Stimulated activated naive CD8-positive, alpha-beta T cell treated with anti-CD3 and anti-CD28 coated beads, Interleukin-15, Interleukin-2, amounts not matched to agents 100 ng/mL and 50 ng/mL, for 24 hours (primary cell): ENCODE measurements around the gene TECPR2.
"Not testable (repeated sequence)": the region's sequence is repeated elsewhere in the genome, so short reads cannot be mapped to it uniquely, and the experiment has no call there.

ENCODE experiments used
- H3K27ac Mint-ChIP-seq: one replicate; pipeline ENCODE4 v1.8.0; 2021; ENCODE audit warnings: mild to moderate bottlenecking, mixed read lengths
- H3K27me3 Mint-ChIP-seq: one replicate; pipeline ENCODE4 v1.8.0; 2021; ENCODE audit warnings: mixed read lengths
- H3K36me3 Mint-ChIP-seq: one replicate; pipeline ENCODE4 v1.8.0; 2021; ENCODE audit warnings: low read depth, mixed read lengths
- H3K4me1 Mint-ChIP-seq: one replicate; pipeline ENCODE4 v1.8.0; 2021; ENCODE audit warnings: low read depth, mixed read lengths
- H3K4me3 Mint-ChIP-seq: one replicate; pipeline ENCODE4 v1.8.0; 2021; ENCODE audit warnings: mild to moderate bottlenecking, mixed read lengths
- H3K9me3 Mint-ChIP-seq: one replicate; pipeline ENCODE4 v1.8.0; 2021; ENCODE audit warnings: mixed read lengths

The TECPR2 gene

GRCh38 chr14:102514987-102515733 lies 152.4 kb downstream of the TECPR2 start:
- Mint-ChIP-seq H3K4me3 (no peak overlapping the region), H3K27ac (no peak overlapping the region), H3K27me3 (peaks cover 10% of the 10 kb centered on the region), H3K36me3 (no peaks in the 10 kb centered on the region), H3K9me3 (no peaks in the 10 kb centered on the region), H3K4me1 (peaks cover 15% of the 10 kb centered on the region)

- Mint-ChIP-seq H3K27me3 (peaks cover 10% of the 10 kb centered on the region), H3K27ac (no peak overlapping the region), H3K4me1 (peaks cover under 1% of the 10 kb centered on the region), H3K9me3 (no peaks in the 10 kb centered on the region), H3K4me3 (peak overlapping the region; percentile 69), H3K36me3 (no peaks in the 10 kb centered on the region)
Observed at GRCh38 chr14:102516531-102517391, 154.0 kb downstream of the TECPR2 start.

- peaks cover 10% of the 10 kb centered on the region for H3K27me3 Mint-ChIP-seq
- H3K9me3 Mint-ChIP-seq, result no peaks in the 10 kb centered on the region
- no peaks in the 10 kb centered on the region for H3K36me3 Mint-ChIP-seq
- no peak overlapping the region for H3K27ac Mint-ChIP-seq
- H3K4me3 Mint-ChIP-seq, result peak overlapping the region; percentile 65
- no peaks in the 10 kb centered on the region for H3K4me1 Mint-ChIP-seq
Observed at GRCh38 chr14:102517392-102518062, 154.8 kb downstream of the TECPR2 start.

GRCh38 chr14:102518063-102518648 lies 155.4 kb downstream of the TECPR2 start:
- Mint-ChIP-seq H3K27me3 (peaks cover 10% of the 10 kb centered on the region), H3K27ac (no peak overlapping the region), H3K4me3 (peak overlapping the region; percentile 65), H3K36me3 (no peaks in the 10 kb centered on the region), H3K4me1 (peaks cover 6% of the 10 kb centered on the region), H3K9me3 (no peaks in the 10 kb centered on the region)

GRCh38 chr14:102519709-102520108 lies 157.0 kb downstream of the TECPR2 start:
- not testable (repeated sequence) for H3K27me3 Mint-ChIP-seq, H3K27ac Mint-ChIP-seq, H3K36me3 Mint-ChIP-seq, H3K9me3 Mint-ChIP-seq, H3K4me3 Mint-ChIP-seq
- H3K4me1 Mint-ChIP-seq, result peaks cover 19% of the 10 kb centered on the region

- Mint-ChIP-seq H3K4me1 (peaks cover 30% of the 10 kb centered on the region), H3K9me3 (no peaks in the 10 kb centered on the region), H3K36me3 (no peaks in the 10 kb centered on the region), H3K27me3 (peaks cover 4% of the 10 kb centered on the region), H3K4me3 (peak overlapping the region; percentile 59), H3K27ac (peak overlapping the region; percentile 5)
Observed at GRCh38 chr14:102523200-102523568, 160.4 kb downstream of the TECPR2 start.

GRCh38 chr14:102523569-102524450 lies 161.1 kb downstream of the TECPR2 start:
- no peaks in the 10 kb centered on the region for H3K27me3 Mint-ChIP-seq
- H3K4me1 Mint-ChIP-seq, result peaks cover 30% of the 10 kb centered on the region
- no peak overlapping the region for H3K27ac Mint-ChIP-seq
- no peaks in the 10 kb centered on the region for H3K36me3 Mint-ChIP-seq
- peak overlapping the region; percentile 59 for H3K4me3 Mint-ChIP-seq
- H3K9me3 Mint-ChIP-seq, result no peaks in the 10 kb centered on the region

- no peaks in the 10 kb centered on the region for H3K27me3 Mint-ChIP-seq
- H3K36me3 Mint-ChIP-seq, result no peaks in the 10 kb centered on the region
- peaks cover 30% of the 10 kb centered on the region for H3K4me1 Mint-ChIP-seq
- peak overlapping the region; percentile 61 for H3K27ac Mint-ChIP-seq
- H3K4me3 Mint-ChIP-seq, result peak overlapping the region; percentile 82
- no peaks in the 10 kb centered on the region for H3K9me3 Mint-ChIP-seq
Observed at GRCh38 chr14:102524451-102525218, 161.9 kb downstream of the TECPR2 start.

GRCh38 chr14:102525219-102525928 lies 162.6 kb downstream of the TECPR2 start:
- Mint-ChIP-seq H3K4me3 (peak overlapping the region; percentile 82), H3K27ac (peak overlapping the region; percentile 77), H3K36me3 (no peaks in the 10 kb centered on the region), H3K9me3 (no peaks in the 10 kb centered on the region), H3K27me3 (no peaks in the 10 kb centered on the region), H3K4me1 (peaks cover 30% of the 10 kb centered on the region)

GRCh38 chr14:102525929-102526497 lies 163.3 kb downstream of the TECPR2 start:
- peak overlapping the region; percentile 77 for H3K27ac Mint-ChIP-seq
- H3K27me3 Mint-ChIP-seq, result no peaks in the 10 kb centered on the region
- H3K9me3 Mint-ChIP-seq, result no peaks in the 10 kb centered on the region
- peak overlapping the region; percentile 82 for H3K4me3 Mint-ChIP-seq
- no peaks in the 10 kb centered on the region for H3K36me3 Mint-ChIP-seq
- H3K4me1 Mint-ChIP-seq, result peaks cover 30% of the 10 kb centered on the region

GRCh38 chr14:102528431-102529170 lies 165.9 kb downstream of the TECPR2 start:
- Mint-ChIP-seq H3K9me3 (no peaks in the 10 kb centered on the region), H3K27ac (no peak overlapping the region), H3K27me3 (no peaks in the 10 kb centered on the region), H3K4me3 (no peak overlapping the region), H3K4me1 (peaks cover 20% of the 10 kb centered on the region), H3K36me3 (no peaks in the 10 kb centered on the region)

GRCh38 chr14:102530828-102531478 lies 168.2 kb downstream of the TECPR2 start:
- Mint-ChIP-seq H3K4me3 (no peak overlapping the region), H3K27me3 (no peaks in the 10 kb centered on the region), H3K36me3 (no peaks in the 10 kb centered on the region), H3K4me1 (peaks cover under 1% of the 10 kb centered on the region), H3K9me3 (no peaks in the 10 kb centered on the region), H3K27ac (no peak overlapping the region)
